NCI-H748 treated with DMSO at 0.1 percent for 48 hours (cell line): ENCODE measurements around the gene SHE.

ENCODE experiments used
- DNase-seq: peaks from one replicate; lab custom pipeline; 2025; lab: John Stamatoyannopoulos, UW

Gene SHE

GRCh38 chr1:154478639-154479038 is 23.6 kb downstream of the SHE start:
- no peak for DNase-seq

- DNase-seq, result no peak
Measured at GRCh38 chr1:154478013-154478412, 24.2 kb downstream of the SHE start.

GRCh38 chr1:154476791-154477190 is 25.4 kb downstream of the SHE start:
- DNase-seq, result no peak

GRCh38 chr1:154474802-154475201 is 27.4 kb downstream of the SHE start:
- no peak for DNase-seq

- DNase-seq, result no peak
Measured at GRCh38 chr1:154471304-154471703, 30.9 kb downstream of the SHE start.

- no peak for DNase-seq
Measured at GRCh38 chr1:154469844-154470560, 32.2 kb downstream of the SHE start.

- DNase-seq, result no peak
Measured at GRCh38 chr1:154468535-154469250, 33.5 kb downstream of the SHE start.

- no peak for DNase-seq
Measured at GRCh38 chr1:154467434-154468102, 34.6 kb downstream of the SHE start.

- no peak for DNase-seq
Measured at GRCh38 chr1:154466921-154467417, 35.2 kb downstream of the SHE start.

GRCh38 chr1:154466206-154466605 is 36.0 kb downstream of the SHE start:
- DNase-seq, result no peak

- DNase-seq, result no peak
Measured at GRCh38 chr1:154465621-154466195, 36.5 kb downstream of the SHE start.

- no peak for DNase-seq
Measured at GRCh38 chr1:154463512-154463990, 38.7 kb downstream of the SHE start.

GRCh38 chr1:154460695-154461260 is 41.4 kb downstream of the SHE start:
- DNase-seq, result no peak

GRCh38 chr1:154459080-154459479 is 43.1 kb downstream of the SHE start:
- no peak for DNase-seq

- no peak for DNase-seq
Measured at GRCh38 chr1:154456631-154457030, 45.6 kb downstream of the SHE start.

- no peak for DNase-seq
Measured at GRCh38 chr1:154454386-154455120, 47.7 kb downstream of the SHE start.

- no peak for DNase-seq
Measured at GRCh38 chr1:154453574-154454352, 48.4 kb downstream of the SHE start.

- DNase-seq, result no peak
Measured at GRCh38 chr1:154453161-154453560, 49.1 kb downstream of the SHE start.

GRCh38 chr1:154448331-154448811 is 53.8 kb downstream of the SHE start:
- DNase-seq, result no peak

- DNase-seq, result no peak
Measured at GRCh38 chr1:154446789-154447188, 55.4 kb downstream of the SHE start.
